Natural killer cell (primary cell): ENCODE measurements around the gene TRIP10. TPM values are rescaled to one million over a fixed set of nuclear protein-coding genes. Genes with fewer than 3 reads are reported as not detected.

Source experiments
- ATAC-seq, 3 donors: fragments of 150-1000 bp in 2 of 3; fragments of 200-7000 bp in 1 of 3; cut with Tn5 transposase; 1 replicate in 1 of 3; 2 replicates in 2 of 3; pipeline ENCODE4 v1.10.0; 2021; ENCODE audit warnings: mild to moderate bottlenecking in 2 of 3, moderate library complexity in 2 of 3
- DNase-seq, 2 donors: peaks; one replicate each; pipeline versions ENCODE4 v3.0.0 to v3.0.0-alpha.2; 2013 to 2021; ENCODE audit warnings: mixed read lengths in 1 of 2
- H3K27ac ChIP-seq: one replicate; pipeline ENCODE4 v1.5.1; 2013; ENCODE audit warnings: mild to moderate bottlenecking, low read length
- H3K27me3 ChIP-seq: one replicate; pipeline ENCODE4 v1.6.1; 2013; ENCODE audit warnings: low read length; ENCODE audit not compliant: control insufficient read depth, insufficient read depth
- H3K36me3 ChIP-seq: one replicate; pipeline ENCODE4 v1.6.1; 2013; ENCODE audit warnings: low read length; ENCODE audit not compliant: control insufficient read depth, insufficient read depth
- H3K4me1 ChIP-seq: one replicate; pipeline ENCODE4 v1.6.1; 2013; ENCODE audit warnings: low read length; ENCODE audit not compliant: control insufficient read depth, insufficient read depth
- H3K4me3 ChIP-seq: one replicate; pipeline ENCODE4 v1.5.1; 2013; ENCODE audit warnings: low read length
- H3K9me3 ChIP-seq: one replicate; pipeline ENCODE4 v1.6.1; 2013; ENCODE audit warnings: low read length; ENCODE audit not compliant: control insufficient read depth, insufficient read depth
- H3K27ac Mint-ChIP-seq, 2 donors: one replicate each; pipeline ENCODE4 v1.8.0; 2022; ENCODE audit warnings: mild to moderate bottlenecking in 2 of 2, mixed read lengths in 2 of 2, moderate library complexity in 1 of 2
- H3K27me3 Mint-ChIP-seq, 2 donors: one replicate each; pipeline ENCODE4 v1.8.0; 2022; ENCODE audit warnings: low read depth in 2 of 2, mixed read lengths in 2 of 2
- H3K36me3 Mint-ChIP-seq: one replicate; pipeline ENCODE4 v1.8.0; 2022; ENCODE audit warnings: mixed read lengths
- H3K4me1 Mint-ChIP-seq, 2 donors: one replicate each; pipeline ENCODE4 v1.8.0; 2022; ENCODE audit warnings: mixed read lengths in 2 of 2
- H3K4me3 Mint-ChIP-seq: one replicate; pipeline ENCODE4 v1.8.0; 2022; ENCODE audit warnings: mild to moderate bottlenecking, moderate library complexity, mixed read lengths
- H3K9me3 Mint-ChIP-seq, 2 donors: one replicate each; pipeline ENCODE4 v1.8.0; 2022; ENCODE audit warnings: mixed read lengths in 2 of 2
- whole genome bisulfite sequencing: methylation state at CpG from one replicate; pipeline ENCODE4 v1.1.7; 2013; ENCODE audit warnings: missing lambda C conversion rate; ENCODE audit not compliant: insufficient coverage; 5-methylcytosine and 5-hydroxymethylcytosine counted together
- intact Hi-C: fragments of 100-400 bp; cut with micrococcal nuclease; formaldehyde crosslinking; loops from one replicate; pipeline ENCODE4 v1.14.2; 2022
- total RNA-seq, 4 donors: library from RNA; stranded (reverse); fragments of 120-200 nt in 1 of 4; gene quantifications; one replicate each; pipeline versions ENCODE4 v1.2.3 to v1.2.4, GENCODE V29; 2013 to 2022
- TF ChIP-seq, protein P1 (sequence below): fragments of 200-600 bp; IDR thresholded peaks from one replicate; pipeline ENCODE4 v1.8.0; 2022; ENCODE audit warnings: antibody characterized with exemption

Gene TRIP10
- total RNA-seq, 3 donors from 2014 or later (not counting 1 experiment from before 2014, with no cell fraction given), result 1.0 to 5.2 (median 3.3) TPM

DNA sequence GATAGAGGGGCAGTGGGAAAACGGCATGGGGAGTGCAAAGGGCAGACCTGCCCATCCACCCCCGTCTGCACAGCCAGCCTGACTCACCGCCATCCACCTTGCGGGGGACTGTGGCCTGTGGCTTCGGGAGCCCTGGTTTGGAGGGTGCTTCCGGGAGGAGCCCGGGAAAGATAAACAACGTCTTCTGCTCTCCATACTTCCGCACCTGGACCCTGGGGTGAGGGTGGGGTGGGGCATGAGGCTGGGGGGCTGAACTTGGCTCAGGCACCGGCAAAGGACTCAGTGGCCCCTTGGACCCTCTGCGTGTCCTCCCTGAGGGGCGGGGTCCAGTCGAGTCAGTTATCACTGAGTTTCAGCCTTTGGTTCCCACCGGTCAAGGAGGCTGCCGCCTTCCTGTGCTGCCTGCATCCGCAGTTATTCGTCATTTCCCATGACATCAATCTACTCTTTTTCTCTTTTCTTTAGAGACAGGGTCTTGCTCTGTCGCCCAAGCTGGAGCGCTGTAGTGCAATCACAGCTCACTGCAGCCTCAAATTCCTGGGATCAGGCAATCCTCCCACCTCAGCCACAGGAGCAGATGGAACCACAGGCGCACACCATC, 5.3 kb upstream of the TRIP10 start:
- no peaks in the 10 kb centered on the region for H3K9me3 Mint-ChIP-seq
- no peak for DNase-seq
- WGBS, result 96% methylated on average over 20 of the region's 20 CpGs
- no peak overlapping the region for H3K4me3 Mint-ChIP-seq
- Histone ChIP-seq H3K36me3 (peaks cover 27% of the 10 kb centered on the region), H3K9me3 (no peaks in the 10 kb centered on the region), H3K4me3 (no peak overlapping the region), H3K27me3 (no peaks in the 10 kb centered on the region), H3K4me1 (peaks cover 34% of the 10 kb centered on the region), H3K27ac (no peak overlapping the region)
- H3K27ac Mint-ChIP-seq, result peak overlapping the region; percentile 29 to 73
- TF ChIP-seq, protein P1, sequence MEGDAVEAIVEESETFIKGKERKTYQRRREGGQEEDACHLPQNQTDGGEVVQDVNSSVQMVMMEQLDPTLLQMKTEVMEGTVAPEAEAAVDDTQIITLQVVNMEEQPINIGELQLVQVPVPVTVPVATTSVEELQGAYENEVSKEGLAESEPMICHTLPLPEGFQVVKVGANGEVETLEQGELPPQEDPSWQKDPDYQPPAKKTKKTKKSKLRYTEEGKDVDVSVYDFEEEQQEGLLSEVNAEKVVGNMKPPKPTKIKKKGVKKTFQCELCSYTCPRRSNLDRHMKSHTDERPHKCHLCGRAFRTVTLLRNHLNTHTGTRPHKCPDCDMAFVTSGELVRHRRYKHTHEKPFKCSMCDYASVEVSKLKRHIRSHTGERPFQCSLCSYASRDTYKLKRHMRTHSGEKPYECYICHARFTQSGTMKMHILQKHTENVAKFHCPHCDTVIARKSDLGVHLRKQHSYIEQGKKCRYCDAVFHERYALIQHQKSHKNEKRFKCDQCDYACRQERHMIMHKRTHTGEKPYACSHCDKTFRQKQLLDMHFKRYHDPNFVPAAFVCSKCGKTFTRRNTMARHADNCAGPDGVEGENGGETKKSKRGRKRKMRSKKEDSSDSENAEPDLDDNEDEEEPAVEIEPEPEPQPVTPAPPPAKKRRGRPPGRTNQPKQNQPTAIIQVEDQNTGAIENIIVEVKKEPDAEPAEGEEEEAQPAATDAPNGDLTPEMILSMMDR, result no peak
- intact Hi-C loops, result no loop called here
- H3K27me3 Mint-ChIP-seq, result no peaks in the 10 kb centered on the region
- H3K4me1 Mint-ChIP-seq, result peaks cover 28 to 32% of the 10 kb centered on the region in 2 donors
- ATAC-seq, result no peak
- H3K36me3 Mint-ChIP-seq, result no peaks in the 10 kb centered on the region

DNA sequence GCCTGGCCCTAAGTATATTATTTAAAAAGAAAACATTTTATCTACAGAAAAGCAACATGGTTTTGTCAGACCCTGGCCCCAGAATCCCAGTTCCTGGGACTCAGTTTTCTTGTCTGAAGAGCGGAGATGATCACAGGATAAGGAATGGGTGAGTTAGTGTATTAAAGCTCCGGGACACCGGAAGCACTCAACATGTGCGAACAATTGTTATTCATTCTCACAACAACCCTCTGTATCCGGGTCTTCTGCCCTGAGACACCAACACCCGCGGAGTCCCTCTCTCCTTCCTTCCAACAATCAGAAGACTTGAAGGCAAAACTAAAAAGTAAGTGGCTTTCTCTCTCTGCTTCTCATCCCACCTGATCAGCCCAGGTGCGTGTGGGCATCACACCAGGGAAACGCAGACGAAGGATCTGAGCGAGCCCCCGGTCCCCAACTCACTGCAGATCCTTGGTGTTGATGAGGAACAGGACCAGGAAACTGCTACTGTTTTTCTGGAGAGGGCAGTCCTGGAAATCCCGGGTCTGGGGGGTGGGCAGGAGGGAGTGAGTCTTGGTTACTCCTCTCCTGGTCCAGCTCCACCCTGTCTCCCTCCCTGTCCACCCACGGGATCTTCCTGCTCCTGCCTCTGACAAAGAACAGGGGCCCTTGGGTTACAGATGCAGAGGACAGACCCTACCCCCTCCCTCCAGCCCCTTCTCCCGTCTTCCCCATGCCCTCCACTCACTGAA, 4.1 kb upstream of the TRIP10 start:
- no peaks in the 10 kb centered on the region for H3K9me3 Mint-ChIP-seq
- H3K27ac Mint-ChIP-seq, result peak overlapping the region; percentile 98
- 96% methylated on average over 14 of the region's 15 CpGs for WGBS
- intact Hi-C loops, result loop anchor here (5.0 kb wide), 1 partner anchor 218 kb away; no protein-coding TSS in a partner anchor
- no peaks in the 10 kb centered on the region for H3K27me3 Mint-ChIP-seq
- TF ChIP-seq, protein P1, result no peak
- H3K4me3 Mint-ChIP-seq, result no peak overlapping the region
- Histone ChIP-seq H3K4me1 (peaks cover 44% of the 10 kb centered on the region), H3K9me3 (no peaks in the 10 kb centered on the region), H3K27ac (peak overlapping the region; percentile 94), H3K36me3 (peaks cover 22% of the 10 kb centered on the region), H3K4me3 (no peak overlapping the region), H3K27me3 (no peaks in the 10 kb centered on the region)
- DNase-seq (no peak), ATAC-seq (no peak)
- H3K4me1 Mint-ChIP-seq, result peaks cover 29 to 39% of the 10 kb centered on the region in 2 donors
- no peaks in the 10 kb centered on the region for H3K36me3 Mint-ChIP-seq

DNA sequence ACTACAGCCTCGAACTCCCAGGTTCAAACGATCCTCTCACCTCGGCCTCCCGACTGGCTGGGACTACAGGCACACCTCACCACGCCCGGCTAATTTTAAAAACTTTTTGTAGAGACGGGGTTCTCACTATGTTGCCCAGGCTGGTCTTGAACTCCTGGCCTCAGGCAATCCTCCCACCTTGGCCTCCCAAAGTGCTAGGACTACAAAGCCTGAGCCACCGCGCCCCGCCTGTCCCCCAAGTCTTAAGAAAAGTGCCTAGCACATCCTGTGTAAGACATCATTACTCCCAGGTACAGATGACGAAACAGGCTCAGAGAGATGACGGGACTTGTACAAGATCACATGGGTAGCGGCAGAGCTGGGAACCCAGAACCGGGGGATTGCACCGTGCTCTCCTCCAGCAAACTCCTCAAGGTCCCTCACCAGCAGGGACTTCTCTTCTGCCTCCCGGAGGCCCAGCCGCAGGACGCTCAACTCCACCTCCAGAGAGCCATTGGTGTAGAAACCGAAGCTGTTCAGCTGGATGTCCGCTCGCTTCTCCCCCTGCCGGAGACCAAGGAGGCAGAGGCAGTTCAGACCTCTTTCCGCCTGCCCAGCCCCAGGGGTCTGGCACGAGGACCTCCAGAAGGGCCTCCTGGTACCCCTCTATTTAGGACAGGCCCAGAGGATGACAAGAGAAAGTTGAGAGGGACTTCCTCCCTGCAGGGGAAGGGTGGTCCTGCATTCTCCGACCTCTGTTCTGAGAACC, 3.1 kb upstream of the TRIP10 start:
- H3K4me3 Mint-ChIP-seq, result peak overlapping the region; percentile 94
- no peaks in the 10 kb centered on the region for H3K27me3 ChIP-seq
- peak overlapping the region; percentile 80 for H3K4me3 ChIP-seq
- no peaks in the 10 kb centered on the region for H3K36me3 Mint-ChIP-seq
- TF ChIP-seq, protein P1, result peak; percentile 72
- no peaks in the 10 kb centered on the region for H3K9me3 ChIP-seq
- H3K4me1 ChIP-seq, result peaks cover 53% of the 10 kb centered on the region
- H3K27ac ChIP-seq, result peak overlapping the region; percentile 94
- H3K9me3 Mint-ChIP-seq, result no peaks in the 10 kb centered on the region
- DNase-seq, result peak; percentile 66 to 88
- intact Hi-C loops, result loop anchor here (1.0 to 5.0 kb wide), 3 partner anchors 74 to 219 kb away; no protein-coding TSS in a partner anchor
- peak overlapping the region; percentile 98 for H3K27ac Mint-ChIP-seq
- peaks cover 22% of the 10 kb centered on the region for H3K36me3 ChIP-seq
- 22% methylated on average over 25 of the region's 25 CpGs for WGBS
- no peaks in the 10 kb centered on the region for H3K27me3 Mint-ChIP-seq
- ATAC-seq, result peak; percentile 9 to 13 (median 11)
- H3K4me1 Mint-ChIP-seq, result peaks cover 29 to 41% of the 10 kb centered on the region in 2 donors
